NCI-H1105 (cell line): ENCODE data around the gene TAF8.

Experiments used
- DNase-seq: peaks from one replicate; lab custom pipeline; 2025; lab: John Stamatoyannopoulos, UW

Gene TAF8

GRCh38 chr6:42099340-42100028 lies 49.2 kb downstream of the TAF8 start:
- DNase-seq, result no peak

GRCh38 chr6:42100029-42100901 lies 49.9 kb downstream of the TAF8 start:
- no peak for DNase-seq

GRCh38 chr6:42101186-42101657 lies 50.9 kb downstream of the TAF8 start:
- no peak for DNase-seq

- DNase-seq, result no peak
Measured at GRCh38 chr6:42103216-42103615, 52.9 kb downstream of the TAF8 start.

- DNase-seq, result no peak
Measured at GRCh38 chr6:42103753-42104094, 53.4 kb downstream of the TAF8 start.

GRCh38 chr6:42104095-42104803 lies 53.9 kb downstream of the TAF8 start:
- no peak for DNase-seq

- DNase-seq, result no peak
Measured at GRCh38 chr6:42104804-42105125, 54.4 kb downstream of the TAF8 start.

GRCh38 chr6:42105156-42105648 lies 54.9 kb downstream of the TAF8 start:
- no peak for DNase-seq

GRCh38 chr6:42105709-42106108 lies 55.4 kb downstream of the TAF8 start:
- no peak for DNase-seq

GRCh38 chr6:42106112-42107023 lies 56.0 kb downstream of the TAF8 start:
- no peak for DNase-seq

GRCh38 chr6:42108071-42108470 lies 57.7 kb downstream of the TAF8 start:
- no peak for DNase-seq

GRCh38 chr6:42110683-42111082 lies 60.4 kb downstream of the TAF8 start:
- no peak for DNase-seq

GRCh38 chr6:42112351-42112750 lies 62.0 kb downstream of the TAF8 start:
- no peak for DNase-seq

- no peak for DNase-seq
Measured at GRCh38 chr6:42113936-42114636, 63.8 kb downstream of the TAF8 start.

- no peak for DNase-seq
Measured at GRCh38 chr6:42117843-42118161, 67.5 kb downstream of the TAF8 start.

- DNase-seq, result no peak
Measured at GRCh38 chr6:42118162-42119001, 68.1 kb downstream of the TAF8 start.

- DNase-seq, result no peak
Measured at GRCh38 chr6:42120895-42121865, 70.9 kb downstream of the TAF8 start.

- DNase-seq, result no peak
Measured at GRCh38 chr6:42123379-42124103, 73.2 kb downstream of the TAF8 start.
